Activated T-cell treated with anti-CD3 and anti-CD28 coated beads, Interleukin-2, amount 50 U/mL, for 4 hours (primary cell): ENCODE results near the gene SFI1. TPM values are rescaled to one million over a fixed set of nuclear protein-coding genes. Genes with fewer than 3 reads are reported as not detected.
"Not testable (repeated sequence)": the region's sequence is repeated elsewhere in the genome, so short reads cannot be mapped to it uniquely, and the experiment has no call there.

Experiments
- ATAC-seq, 2 donors: fragments of 200-7000 bp; cut with Tn5 transposase; one replicate each; pipeline ENCODE4 v1.10.0; 2021
- DNase-seq: peaks from one replicate; pipeline ENCODE4 v3.0.0-alpha.2; 2020
- H3K27me3 Mint-ChIP-seq: one replicate; pipeline ENCODE4 v1.8.0; 2021; ENCODE audit warnings: low read depth, mixed read lengths
- H3K36me3 Mint-ChIP-seq: one replicate; pipeline ENCODE4 v1.8.0; 2022; ENCODE audit warnings: mixed read lengths; ENCODE audit not compliant: insufficient read depth
- H3K4me1 Mint-ChIP-seq: one replicate; pipeline ENCODE4 v1.8.0; 2021; ENCODE audit warnings: low read depth, mixed read lengths
- H3K4me3 Mint-ChIP-seq: one replicate; pipeline ENCODE4 v1.8.0; 2021; ENCODE audit warnings: mild to moderate bottlenecking, moderate library complexity, mixed read lengths
- H3K9me3 Mint-ChIP-seq: one replicate; pipeline ENCODE4 v1.8.0; 2021; ENCODE audit warnings: mixed read lengths
- total RNA-seq, 3 donors: library from RNA; stranded (reverse); gene quantifications; one replicate each; pipeline ENCODE4 v1.2.1, GENCODE V29; 2021

SFI1 gene
- total RNA-seq, 3 donors from 2014 or later, result 74.0 to 87.5 (median 77.6) TPM

- no peak for ATAC-seq
- DNase-seq, result no peak
- Mint-ChIP-seq H3K27me3 (no peaks in the 10 kb centered on the region), H3K9me3 (no peaks in the 10 kb centered on the region), H3K4me3 (no peak overlapping the region), H3K4me1 (peaks cover 34% of the 10 kb centered on the region), H3K36me3 (peaks cover 20% of the 10 kb centered on the region)
These were observed 156.8 kb downstream of the SFI1 start for GRCh38 chr22:31652911-31653684.

- Mint-ChIP-seq H3K27me3 (no peaks in the 10 kb centered on the region), H3K9me3 (no peaks in the 10 kb centered on the region), H3K4me1 (peaks cover 33% of the 10 kb centered on the region), H3K4me3 (no peak overlapping the region), H3K36me3 (peaks cover 18% of the 10 kb centered on the region)
- DNase-seq, result no peak
- no peak for ATAC-seq
These were observed 157.6 kb downstream of the SFI1 start for GRCh38 chr22:31653944-31654343.

GRCh38 chr22:31654408-31654807 is 158.1 kb downstream of the SFI1 start:
- no peak overlapping the region for H3K4me3 Mint-ChIP-seq
- peaks cover 14% of the 10 kb centered on the region for H3K36me3 Mint-ChIP-seq
- H3K9me3 Mint-ChIP-seq, result no peaks in the 10 kb centered on the region
- H3K4me1 Mint-ChIP-seq, result peaks cover 37% of the 10 kb centered on the region
- H3K27me3 Mint-ChIP-seq, result no peaks in the 10 kb centered on the region
- ATAC-seq (no peak), DNase-seq (no peak)

- Mint-ChIP-seq H3K9me3 (no peaks in the 10 kb centered on the region), H3K27me3 (no peaks in the 10 kb centered on the region), H3K4me1 (peaks cover 41% of the 10 kb centered on the region), H3K4me3 (no peak overlapping the region), H3K36me3 (peaks cover 8% of the 10 kb centered on the region)
- DNase-seq, result no peak
- no peak for ATAC-seq
These were observed 162.9 kb downstream of the SFI1 start for GRCh38 chr22:31659246-31659645.

GRCh38 chr22:31660860-31661341 is 164.6 kb downstream of the SFI1 start:
- Mint-ChIP-seq H3K4me3 (peak overlapping the region; percentile 98), H3K4me1 (peaks cover 40% of the 10 kb centered on the region)
- not testable (repeated sequence) for H3K27me3 Mint-ChIP-seq, H3K9me3 Mint-ChIP-seq, H3K36me3 Mint-ChIP-seq
- peak; percentile 31 for DNase-seq
- ATAC-seq, result peak; percentile 56 to 61

- Mint-ChIP-seq H3K4me3 (peak within 1 kb of the TSS; percentile 98), H3K4me1 (peaks cover 37% of the 10 kb centered on the region), H3K9me3 (no peaks in the 10 kb centered on the region), H3K27me3 (no peaks in the 10 kb centered on the region), H3K36me3 (peaks cover 8% of the 10 kb centered on the region)
- ATAC-seq (peak; percentile 87 to 88), DNase-seq (peak; percentile 96)
These were observed 165.7 kb downstream of the SFI1 start, which contains the start of gene PISD for GRCh38 chr22:31661851-31662667. Gene PISD, minus strand, starts transcription at chr22:31662215. Its CDS starts 7 bp downstream, at chr22:31662208.

GRCh38 chr22:31662668-31663037 is 166.3 kb downstream of the SFI1 start:
- ATAC-seq (no peak), DNase-seq (no peak)
- no peaks in the 10 kb centered on the region for H3K27me3 Mint-ChIP-seq
- peak overlapping the region; percentile 98 for H3K4me3 Mint-ChIP-seq
- peaks cover 8% of the 10 kb centered on the region for H3K36me3 Mint-ChIP-seq
- no peaks in the 10 kb centered on the region for H3K9me3 Mint-ChIP-seq
- H3K4me1 Mint-ChIP-seq, result peaks cover 37% of the 10 kb centered on the region

Other genes with a start within 250 kb of the SFI1 start
- 1 to 10 TPM; 7.3 to 8.6 (median 7.9) TPM for gene PIK3IP1, start 204.0 kb upstream of the SFI1 start, total RNA-seq
- 10 to 100 TPM; 33.7 to 42.7 (median 41.4) TPM for gene PATZ1, start 150.2 kb upstream of the SFI1 start, total RNA-seq
- 100 to 1,000 TPM in 2 of 3 donors, 10 to 100 TPM in 1; 99.2 to 109 (median 106) TPM for gene DRG1, start 96.9 kb upstream of the SFI1 start, total RNA-seq
- gene EIF4ENIF1, start 6.7 kb upstream of the SFI1 start, total RNA-seq, result 10 to 100 TPM; 40.0 to 47.2 (median 44.1) TPM
- 100 to 1,000 TPM in 1 of 3 donors, 10 to 100 TPM in 2; 80.0 to 101 (median 81.2) TPM for gene PISD, start 165.7 kb downstream of the SFI1 start, total RNA-seq